K562 (cell line): ENCODE results near the gene HDAC9. TPM values are rescaled to one million over a fixed set of nuclear protein-coding genes. Genes with fewer than 3 reads are reported as not detected.

ENCODE experiments used
- ATAC-seq: fragments of 200-7000 bp; cut with Tn5 transposase; 3 replicates; pipeline ENCODE4 v1.9.1; 2020; ENCODE audit warnings: moderate library complexity
- BruUV-seq: library from RNA; stranded (reverse); fragments of 400-500 nt; replicated peaks from 2 replicates; lab custom pipeline; 2021; lab: Mats Ljungman, UMichigan
- CTCF ChIA-PET: fragments of 300-600 bp; formaldehyde crosslinking; extraction: SDS; loops from one replicate; lab custom pipeline; 2021; ENCODE audit warnings: low intra/inter-chr PET ratio; lab: Yijun Ruan, JAX
- POLR2A ChIA-PET: fragments of 300-600, 350-650 bp; sonication (Branson Sonifier 250); formaldehyde crosslinking; extraction: SDS; loops from one replicate; lab custom pipeline; 2021; ENCODE audit warnings: antibody characterized with exemption, inconsistent platforms; lab: Yijun Ruan, JAX
- DNase-seq, 4 experiments: peaks; one replicate each; pipeline versions ENCODE4 v3.0.0 to v3.0.0-alpha.2; 2011 to 2018; ENCODE audit warnings: low spot score in 3 of 4, mixed read lengths in 3 of 4; ENCODE audit errors: extremely low read depth in 1 of 4
- FAIRE-seq: peaks from 2 replicates; lab custom pipeline; 2011; peaks lifted over from hg19 to GRCh38; lab: Jason Lieb, UNC
- H2AFZ ChIP-seq: 2 replicates; pipeline ENCODE4 v1.6.0; 2011; ENCODE audit warnings: low read depth, low read length, control low read depth, inconsistent platforms
- H3K27ac ChIP-seq: fragments of 200-600 bp; 3 replicates; pipeline ENCODE4 v1.8.0; 2011; ENCODE audit warnings: low read depth, mild to moderate bottlenecking, control low read depth, inconsistent platforms, low read length, moderate library complexity, mixed read lengths; ENCODE audit errors: extremely low read depth
- H3K27me3 ChIP-seq, 2 experiments: fragments of 300-600 bp in 1 of 2; 2 replicates in 1 of 2; 3 replicates in 1 of 2; pipeline versions ENCODE4 v1.6.0 to v1.8.0; 2011; ENCODE audit warnings: inconsistent platforms in 2 of 2, low read length in 2 of 2, mild to moderate bottlenecking in 1 of 2, mixed read lengths in 1 of 2, moderate library complexity in 1 of 2; ENCODE audit not compliant: control insufficient read depth in 2 of 2, insufficient read depth in 2 of 2
- H3K36me3 ChIP-seq: fragments of 300-600 bp; 3 replicates; pipeline ENCODE4 v1.8.0; 2011; ENCODE audit warnings: mild to moderate bottlenecking, low read length, inconsistent platforms; ENCODE audit not compliant: control insufficient read depth, insufficient read depth
- H3K4me1 ChIP-seq, 2 experiments: fragments of 200-600 bp in 1 of 2; replicated peaks in 1 of 2; 2 replicates in 1 of 2; 3 replicates in 1 of 2; pipeline versions ENCODE4 v1.5.1 to v1.8.0; 2011; ENCODE audit warnings: inconsistent platforms in 2 of 2, low read length in 2 of 2, mild to moderate bottlenecking in 1 of 2, mixed read lengths in 1 of 2, moderate library complexity in 1 of 2; ENCODE audit not compliant: control insufficient read depth in 2 of 2, insufficient read depth in 2 of 2
- H3K4me2 ChIP-seq: 2 replicates; pipeline ENCODE4 v1.6.1; 2011; ENCODE audit warnings: low read length, control low read depth, inconsistent platforms, mixed read lengths; ENCODE audit not compliant: insufficient read depth
- H3K4me3 ChIP-seq: fragments of 200-600 bp; sonication (generic), shearing (Covaris generic); 2 replicates; pipeline ENCODE4 v1.5.1; 2016; ENCODE audit warnings: control low read depth, inconsistent platforms
- H3K79me2 ChIP-seq: fragments of 200-600 bp; 3 replicates; pipeline ENCODE4 v1.8.0; 2011; ENCODE audit warnings: low read length, inconsistent platforms; ENCODE audit not compliant: control insufficient read depth, insufficient read depth
- H3K9ac ChIP-seq, 2 experiments: 2 replicates each; pipeline versions ENCODE4 v1.6.0 to v1.6.1; 2011; ENCODE audit warnings: low read depth in 2 of 2, low read length in 2 of 2, control low read depth in 1 of 2, inconsistent platforms in 1 of 2, mild to moderate bottlenecking in 1 of 2, mixed read lengths in 1 of 2; ENCODE audit not compliant: insufficient read depth in 1 of 2
- H3K9me1 ChIP-seq: one replicate; pipeline ENCODE4 v1.6.0; 2011; ENCODE audit warnings: inconsistent platforms, mild to moderate bottlenecking, low read length, moderate library complexity; ENCODE audit not compliant: control insufficient read depth, insufficient read depth
- H3K9me3 ChIP-seq: replicated peaks from 2 replicates; pipeline ENCODE4 v1.5.1; 2011; ENCODE audit warnings: low read depth, low read length, inconsistent platforms; ENCODE audit not compliant: control insufficient read depth, insufficient read depth
- H4K20me1 ChIP-seq: replicated peaks from 2 replicates; pipeline ENCODE4 v1.6.1; 2011; ENCODE audit warnings: low read length, inconsistent platforms, mixed read lengths; ENCODE audit not compliant: control insufficient read depth, insufficient read depth
- BCOR ChIP-seq: fragments of 450-650 bp; IDR thresholded peaks from 2 replicates; pipeline ENCODE4 v1.6.1; 2016
- CHD2 ChIP-seq: IDR thresholded peaks from 2 replicates; pipeline ENCODE4 v1.6.1; 2011; ENCODE audit warnings: low read depth, low read length
- CREM ChIP-seq: IDR thresholded peaks from 2 replicates; pipeline ENCODE4 v1.6.1; 2014; ENCODE audit warnings: antibody characterized with exemption, low read depth
- ETV1 ChIP-seq: fragments of 450-650 bp; conservative IDR thresholded peaks from 2 replicates; pipeline ENCODE4 v1.6.1; 2016; ENCODE audit warnings: missing genetic modification characterization, control low read depth, low read depth, missing compliant biosample characterization
- GTF2E2 ChIP-seq: fragments of 200-800 bp; sonication (Bioruptor generic); IDR thresholded peaks from 2 replicates; pipeline ENCODE4 v1.6.1; 2016; ENCODE audit warnings: missing genetic modification characterization, missing compliant biosample characterization
- HMGN3 ChIP-seq: IDR thresholded peaks from 2 replicates; pipeline ENCODE4 v1.6.1; 2011; ENCODE audit warnings: borderline replicate concordance, low read depth, mild to moderate bottlenecking, mixed read lengths, low read length; ENCODE audit not compliant: insufficient read length; ENCODE audit errors: extremely low read depth
- MTF1 ChIP-seq: fragments of 250-450 bp; sonication (Bioruptor Pico); IDR thresholded peaks from 2 replicates; pipeline ENCODE4 v1.9.0; 2021; ENCODE audit warnings: moderate library complexity, mild to moderate bottlenecking, inconsistent platforms, borderline replicate concordance
- NR3C1 ChIP-seq: sonication (generic); formaldehyde crosslinking; IDR thresholded peaks from 2 replicates; pipeline ENCODE4 v1.8.1; 2022; ENCODE audit warnings: missing genetic modification reagents
- POLR3G ChIP-seq: IDR thresholded peaks from 2 replicates; pipeline ENCODE4 v1.6.1; 2011; ENCODE audit not compliant: insufficient read length, insufficient replicate concordance; ENCODE audit errors: extremely low read depth
- PTBP1 ChIP-seq: fragments of 200-400 bp; formaldehyde crosslinking; IDR thresholded peaks from 2 replicates; pipeline ENCODE4 v1.6.1; 2017; ENCODE audit warnings: low read depth, low read length
- TAF15 ChIP-seq: fragments of 200-400 bp; formaldehyde crosslinking; IDR thresholded peaks from 2 replicates; pipeline ENCODE4 v1.6.1; 2017; ENCODE audit warnings: mild to moderate bottlenecking, low read depth, low read length, moderate library complexity
- TAF7 ChIP-seq: fragments of 450-650 bp; IDR thresholded peaks from 2 replicates; pipeline ENCODE4 v1.6.1; 2016; ENCODE audit warnings: missing genetic modification characterization, missing compliant biosample characterization
- TAL1 ChIP-seq: fragments of 450-650 bp; IDR thresholded peaks from 2 replicates; pipeline ENCODE4 v1.6.1; 2016; ENCODE audit warnings: mild to moderate bottlenecking
- ZBTB17 ChIP-seq: fragments of 450-650 bp; formaldehyde crosslinking; IDR thresholded peaks from 2 replicates; pipeline ENCODE4 v1.4.0; 2020; ENCODE audit warnings: mild to moderate bottlenecking
- ZFX ChIP-seq: sonication (generic); formaldehyde crosslinking; IDR thresholded peaks from 2 replicates; pipeline ENCODE4 v1.8.0; 2022; ENCODE audit warnings: mild to moderate bottlenecking, missing genetic modification reagents, moderate library complexity
- ZNF121 ChIP-seq: sonication (generic); formaldehyde crosslinking; conservative IDR thresholded peaks from 2 replicates; pipeline ENCODE4 v1.8.0; 2022; ENCODE audit warnings: missing genetic modification reagents
- WGBS: fragments of 100-300 bp; shearing (Covaris generic); methylation state at CpG from one replicate; pipeline ENCODE4 v1.1.6; 2016; ENCODE audit warnings: low coverage, mixed read lengths; ENCODE audit not compliant: insufficient coverage; ENCODE audit errors: missing lambda C conversion rate; 5-methylcytosine and 5-hydroxymethylcytosine counted together
- in situ Hi-C: fragments of 300-500 bp; cut with MboI; formaldehyde crosslinking; loops from 4 replicates; pipeline ENCODE4 v1.15.0; 2018; ENCODE audit warnings: inconsistent platforms, mixed read lengths
- intact Hi-C: fragments of 100-400 bp; cut with micrococcal nuclease; formaldehyde crosslinking; loops from 2 replicates; pipeline ENCODE4 v1.14.2; 2022
- polyA plus RNA-seq, 8 experiments: library from polyadenylated mRNA; depleted of rRNA in 4 of 8; stranded (reverse) in 5 of 8; unstranded in 3 of 8; fragments of >200 nt; fragmentation: Nextera tagmentation in 2 of 8; fragmentation: Illumina TruSeq in 1 of 8; extraction: Ambion mirVana in 2 of 8; extraction: Trizol in 1 of 8; gene quantifications; 2 replicates each; pipeline versions ENCODE4 v1.2.1 to v1.2.3, GENCODE V29; 2011 to 2014; ENCODE audit warnings: inconsistent platforms in 1 of 8, missing spikeins in 1 of 8
- total RNA-seq, 7 experiments: library from RNA; depleted of rRNA in 6 of 7; stranded (reverse); fragments of >200 nt in 6 of 7; fragmentation: Illumina TruSeq in 2 of 7; extraction: Trizol in 2 of 7; gene quantifications; 2 replicates each; pipeline versions ENCODE4 v1.2.1 to v1.2.3, GENCODE V29; 2011 to 2021; ENCODE audit warnings: low replicate concordance in 1 of 7
- TF ChIP-seq, protein P1 (sequence below), 2 experiments: IDR thresholded peaks in 1 of 2; conservative IDR thresholded peaks in 1 of 2; 2 replicates each; pipeline ENCODE4 v1.6.1; 2016; ENCODE audit warnings: low read depth in 2 of 2, mild to moderate bottlenecking in 1 of 2, missing compliant biosample characterization in 1 of 2, missing genetic modification characterization in 1 of 2, moderate library complexity in 1 of 2
- TF ChIP-seq, protein P2 (sequence below): sonication (generic); formaldehyde crosslinking; IDR thresholded peaks from 2 replicates; pipeline ENCODE4 v1.8.1; 2022; ENCODE audit warnings: missing genetic modification reagents
- TF ChIP-seq, protein P3 (sequence below): fragments of 250-450 bp; sonication (Bioruptor Pico); IDR thresholded peaks from 2 replicates; pipeline ENCODE4 v1.5.0; 2021

Gene HDAC9
- total and polyA plus RNA-seq, 9 of the 15 experiments (the other 6 are each of a cell fraction or from before 2014, with no cell fraction given): 0.08 to 0.91 (median 0.33) TPM

DNA sequence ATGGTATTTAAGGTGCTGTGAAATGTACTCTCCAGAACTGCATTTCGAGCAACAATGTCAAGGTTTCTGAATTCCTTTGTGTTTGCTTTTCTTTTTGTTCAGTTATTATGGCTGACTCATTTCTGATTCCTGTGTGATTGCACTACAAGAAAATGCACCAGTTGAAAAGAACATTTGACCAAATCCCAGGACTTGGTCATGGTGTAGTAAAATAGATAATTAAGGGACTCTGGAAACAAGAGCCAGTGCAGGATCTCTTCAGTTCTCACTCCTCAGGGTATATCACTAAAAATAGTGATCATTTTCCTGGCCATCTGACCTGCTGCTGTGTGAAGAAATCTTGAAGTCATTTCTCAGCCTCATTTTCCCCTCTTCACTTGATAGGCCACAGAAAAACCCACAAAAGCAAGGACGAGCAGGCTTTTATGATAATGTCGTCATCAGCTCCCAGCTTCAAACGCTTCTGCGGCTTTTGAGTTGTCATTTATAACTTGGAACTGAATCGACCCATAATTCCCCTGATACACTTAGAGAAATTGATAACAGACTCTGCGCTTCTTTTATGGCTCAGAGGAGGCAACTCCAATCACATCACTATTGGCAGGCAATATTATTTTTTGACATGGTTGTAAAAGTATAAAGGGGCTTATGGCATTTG, 274.7 kb downstream of the HDAC9 start:
- H3K36me3 ChIP-seq: no peaks in the 10 kb centered on the region
- DNase-seq (no peak), ATAC-seq (no peak), FAIRE-seq (no peak)
- CTCF ChIA-PET: no interaction called here
- H4K20me1 ChIP-seq: no peaks in the 10 kb centered on the region
- POLR2A ChIA-PET: interaction anchor here (0.8 kb wide), 1 partner anchor 10 kb away, joined by 3 read pairs; no protein-coding TSS in a partner anchor
- H3K27ac ChIP-seq: no peak overlapping the region
- no peak overlapping the region for H2AFZ ChIP-seq
- TF ChIP-seq HMGN3: no peak
- TF ChIP-seq BCOR: no peak
- no peak for TF ChIP-seq MTF1 (CRISPR knock-in tag)
- TF ChIP-seq TAF15: no peak
- TF ChIP-seq, protein P1, sequence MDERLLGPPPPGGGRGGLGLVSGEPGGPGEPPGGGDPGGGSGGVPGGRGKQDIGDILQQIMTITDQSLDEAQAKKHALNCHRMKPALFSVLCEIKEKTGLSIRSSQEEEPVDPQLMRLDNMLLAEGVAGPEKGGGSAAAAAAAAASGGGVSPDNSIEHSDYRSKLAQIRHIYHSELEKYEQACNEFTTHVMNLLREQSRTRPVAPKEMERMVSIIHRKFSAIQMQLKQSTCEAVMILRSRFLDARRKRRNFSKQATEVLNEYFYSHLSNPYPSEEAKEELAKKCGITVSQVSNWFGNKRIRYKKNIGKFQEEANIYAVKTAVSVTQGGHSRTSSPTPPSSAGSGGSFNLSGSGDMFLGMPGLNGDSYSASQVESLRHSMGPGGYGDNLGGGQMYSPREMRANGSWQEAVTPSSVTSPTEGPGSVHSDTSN (CRISPR knock-in tag; IDR thresholded peaks at IDR 0.05; ENCODE audit: low read depth): no peak
- TF ChIP-seq, protein P1 (tag; conservative IDR thresholded peaks at IDR 0.05; ENCODE audit: low read depth): no peak
- TF ChIP-seq TAF7 (tag): no peak
- no peak for TF ChIP-seq TAL1
- no peak for TF ChIP-seq CREM
- TF ChIP-seq GTF2E2 (tag): no peak
- TF ChIP-seq POLR3G: no peak
- TF ChIP-seq, protein P2, sequence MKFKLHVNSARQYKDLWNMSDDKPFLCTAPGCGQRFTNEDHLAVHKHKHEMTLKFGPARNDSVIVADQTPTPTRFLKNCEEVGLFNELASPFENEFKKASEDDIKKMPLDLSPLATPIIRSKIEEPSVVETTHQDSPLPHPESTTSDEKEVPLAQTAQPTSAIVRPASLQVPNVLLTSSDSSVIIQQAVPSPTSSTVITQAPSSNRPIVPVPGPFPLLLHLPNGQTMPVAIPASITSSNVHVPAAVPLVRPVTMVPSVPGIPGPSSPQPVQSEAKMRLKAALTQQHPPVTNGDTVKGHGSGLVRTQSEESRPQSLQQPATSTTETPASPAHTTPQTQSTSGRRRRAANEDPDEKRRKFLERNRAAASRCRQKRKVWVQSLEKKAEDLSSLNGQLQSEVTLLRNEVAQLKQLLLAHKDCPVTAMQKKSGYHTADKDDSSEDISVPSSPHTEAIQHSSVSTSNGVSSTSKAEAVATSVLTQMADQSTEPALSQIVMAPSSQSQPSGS (CRISPR knock-in tag): no peak
- TF ChIP-seq CHD2: no peak
- TF ChIP-seq ZBTB17 (CRISPR knock-in tag): no peak
- no peak for TF ChIP-seq ETV1 (tag)
- no peak for TF ChIP-seq ZFX (CRISPR knock-in tag)
- no peak for TF ChIP-seq PTBP1
- TF ChIP-seq, protein P3, sequence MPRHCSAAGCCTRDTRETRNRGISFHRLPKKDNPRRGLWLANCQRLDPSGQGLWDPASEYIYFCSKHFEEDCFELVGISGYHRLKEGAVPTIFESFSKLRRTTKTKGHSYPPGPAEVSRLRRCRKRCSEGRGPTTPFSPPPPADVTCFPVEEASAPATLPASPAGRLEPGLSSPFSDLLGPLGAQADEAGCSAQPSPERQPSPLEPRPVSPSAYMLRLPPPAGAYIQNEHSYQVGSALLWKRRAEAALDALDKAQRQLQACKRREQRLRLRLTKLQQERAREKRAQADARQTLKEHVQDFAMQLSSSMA (CRISPR knock-in tag): no peak
- TF ChIP-seq NR3C1 (CRISPR knock-in tag): no peak
- no peak for TF ChIP-seq ZNF121
- BruUV-seq: no TSS peak
- no peaks in the 10 kb centered on the region for H3K27me3 ChIP-seq
- H3K4me1 ChIP-seq: no peaks in the 10 kb centered on the region
- in situ Hi-C loops (no loop called here), intact Hi-C loops (no loop called here)
- H3K9me3 ChIP-seq: no peaks in the 10 kb centered on the region
- H3K79me2 ChIP-seq: no peaks in the 10 kb centered on the region
- H3K9ac ChIP-seq: no peak overlapping the region
- H3K4me3 ChIP-seq: no peak overlapping the region
- H3K9me1 ChIP-seq: no peaks in the 10 kb centered on the region
- 0% methylated on average over 7 of the region's 7 CpGs for WGBS
- no peak overlapping the region for H3K4me2 ChIP-seq
